Measurements from ENCODE around the gene ADAMTS1. TPM values are rescaled to one million over a fixed set of nuclear protein-coding genes. Genes with fewer than 3 reads are reported as not detected.

Gene ADAMTS1
- total and polyA plus RNA-seq, 2 experiments from 2014 or later: 110 to 136 TPM

DNA sequence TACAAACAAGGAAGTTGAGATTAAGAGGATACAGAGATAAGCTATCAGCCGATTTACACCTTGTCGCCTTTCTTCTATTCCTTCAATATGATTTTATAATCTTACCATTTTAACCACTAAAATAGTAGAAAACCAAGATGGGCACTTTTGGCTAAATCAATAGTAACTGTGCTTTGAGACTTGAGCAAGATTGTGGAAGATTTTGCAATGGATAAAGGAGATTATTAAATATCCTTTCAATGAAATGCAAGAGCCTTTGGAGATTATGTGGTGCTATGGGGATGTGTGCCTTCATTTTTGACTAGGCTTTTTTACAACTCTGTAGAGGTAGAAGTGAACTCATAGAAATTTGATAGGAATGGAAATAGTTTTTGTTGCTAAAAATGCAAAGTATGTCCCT lies 33.7 kb downstream of the ADAMTS1 start:
- TF ChIP-seq EZH2phosphoT487 (IDR thresholded peaks at IDR 0.05; ENCODE audit: low read depth, severe bottlenecking, unreplicated experiment) (no peak), EZH2 (IDR thresholded peaks at IDR 0.05; ENCODE audit: borderline replicate concordance) (no peak), CTCF (IDR thresholded peaks at IDR 0.05; ENCODE audit: poor library complexity) (no peak)
- H3K4me1 ChIP-seq (ENCODE audit: insufficient read depth): no peaks in the 10 kb centered on the region
- DNase-seq (ENCODE audit: low spot score): no peak
- peak overlapping the region; percentile 13 for H3K4me2 ChIP-seq
- H3K79me2 ChIP-seq: no peaks in the 10 kb centered on the region
- H3K27ac ChIP-seq: peak overlapping the region; percentile 12
- no peaks in the 10 kb centered on the region for H4K20me1 ChIP-seq (ENCODE audit: insufficient read depth, poor library complexity, severe bottlenecking)
- H3K36me3 ChIP-seq (replicated peaks; ENCODE audit: insufficient read depth, low read depth): no peaks in the 10 kb centered on the region
- WGBS (ENCODE audit: low lambda C conversion rate, missing lambda C conversion rate): 26% methylated on average over 2 of the region's 2 CpGs
- no peaks in the 10 kb centered on the region for H3K27me3 ChIP-seq
- H3K4me3 ChIP-seq: no peak overlapping the region
- no peaks in the 10 kb centered on the region for H3K9me2 ChIP-seq (replicated peaks; ENCODE audit: insufficient read depth)
- H2AFZ ChIP-seq: no peak overlapping the region
- no peaks in the 10 kb centered on the region for H3K9me3 ChIP-seq (ENCODE audit: low read depth)

DNA sequence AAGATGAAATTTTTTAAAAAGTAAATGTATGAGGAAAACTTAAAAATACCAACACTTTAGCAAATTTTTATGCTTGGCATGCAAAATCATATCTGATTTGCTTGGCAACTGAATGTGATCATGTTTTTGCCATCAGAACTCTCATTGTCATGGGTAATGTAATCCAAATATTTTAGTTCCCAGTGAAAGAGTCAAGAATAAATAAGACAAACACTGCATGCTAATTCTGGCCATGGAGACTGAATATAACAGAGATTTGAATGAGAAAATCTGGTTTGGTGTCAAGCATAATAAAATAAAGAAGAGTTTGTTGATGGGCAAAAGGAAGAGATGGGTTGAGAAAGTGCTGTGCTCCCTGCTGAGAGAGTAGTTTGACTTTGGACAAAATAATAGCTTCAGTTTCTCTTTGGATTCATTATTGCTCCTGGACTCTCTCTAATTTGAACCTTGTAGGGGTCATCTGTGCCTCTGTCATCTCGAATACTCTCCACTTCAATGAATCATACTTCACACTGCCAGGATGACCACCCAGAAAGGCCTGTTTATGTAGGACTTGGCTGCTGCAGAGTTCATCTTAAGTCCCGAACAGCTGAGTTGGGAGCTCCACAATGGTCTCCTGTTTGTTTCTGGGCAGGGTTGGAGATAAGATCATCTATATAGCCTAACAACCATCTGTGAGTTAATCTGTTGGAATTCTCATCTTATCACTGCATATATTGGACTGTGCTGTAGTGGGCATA lies 34.4 kb downstream of the ADAMTS1 start:
- Histone ChIP-seq H3K4me2 (peak overlapping the region; percentile 13), H3K4me1 (ENCODE audit: insufficient read depth) (no peaks in the 10 kb centered on the region), H3K36me3 (replicated peaks; ENCODE audit: insufficient read depth, low read depth) (no peaks in the 10 kb centered on the region), H3K79me2 (no peaks in the 10 kb centered on the region), H3K4me3 (no peak overlapping the region), H3K9me3 (ENCODE audit: low read depth) (no peaks in the 10 kb centered on the region), H2AFZ (no peak overlapping the region), H4K20me1 (ENCODE audit: insufficient read depth, poor library complexity, severe bottlenecking) (no peaks in the 10 kb centered on the region), H3K27ac (peak overlapping the region; percentile 12), H3K27me3 (no peaks in the 10 kb centered on the region), H3K9me2 (replicated peaks; ENCODE audit: insufficient read depth) (no peaks in the 10 kb centered on the region)
- no peak for DNase-seq (ENCODE audit: low spot score)
- WGBS (ENCODE audit: low lambda C conversion rate, missing lambda C conversion rate): 12% methylated on average over 2 of the region's 2 CpGs
- TF ChIP-seq CTCF (IDR thresholded peaks at IDR 0.05; ENCODE audit: poor library complexity) (no peak), EZH2 (IDR thresholded peaks at IDR 0.05; ENCODE audit: borderline replicate concordance) (no peak), EZH2phosphoT487 (IDR thresholded peaks at IDR 0.05; ENCODE audit: low read depth, severe bottlenecking, unreplicated experiment) (no peak)

DNA sequence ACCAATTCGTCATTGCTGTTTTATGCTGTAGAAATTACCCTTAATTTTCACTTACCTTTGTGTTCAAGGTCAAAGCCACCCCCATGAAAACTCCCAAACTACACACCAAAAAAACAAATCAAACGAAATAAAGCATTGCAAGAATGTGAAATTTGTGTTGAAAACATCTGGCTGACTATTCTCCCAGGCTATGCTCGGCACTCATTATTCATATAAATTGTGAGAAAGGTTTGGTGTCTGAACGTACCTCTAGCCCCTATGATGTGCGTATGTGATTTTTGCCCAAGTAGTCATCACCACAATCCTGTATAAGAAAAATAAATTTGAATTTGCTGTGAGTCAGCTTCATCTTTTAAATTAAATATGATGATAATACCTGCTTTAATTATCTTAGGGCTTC lies 34.9 kb downstream of the ADAMTS1 start:
- no peaks in the 10 kb centered on the region for H3K79me2 ChIP-seq
- H3K9me2 ChIP-seq (replicated peaks; ENCODE audit: insufficient read depth): no peaks in the 10 kb centered on the region
- no peak overlapping the region for H3K27ac ChIP-seq
- no peaks in the 10 kb centered on the region for H4K20me1 ChIP-seq (ENCODE audit: insufficient read depth, poor library complexity, severe bottlenecking)
- TF ChIP-seq EZH2 (IDR thresholded peaks at IDR 0.05; ENCODE audit: borderline replicate concordance): no peak
- no peak for TF ChIP-seq EZH2phosphoT487 (IDR thresholded peaks at IDR 0.05; ENCODE audit: low read depth, severe bottlenecking, unreplicated experiment)
- TF ChIP-seq CTCF (IDR thresholded peaks at IDR 0.05; ENCODE audit: poor library complexity): no peak
- no peak overlapping the region for H3K4me2 ChIP-seq
- H3K36me3 ChIP-seq (replicated peaks; ENCODE audit: insufficient read depth, low read depth): no peaks in the 10 kb centered on the region
- H3K9me3 ChIP-seq (ENCODE audit: low read depth): no peaks in the 10 kb centered on the region
- no peak overlapping the region for H3K4me3 ChIP-seq
- WGBS (ENCODE audit: low lambda C conversion rate, missing lambda C conversion rate): 70% methylated on average over 5 of the region's 5 CpGs
- no peaks in the 10 kb centered on the region for H3K4me1 ChIP-seq (ENCODE audit: insufficient read depth)
- H3K27me3 ChIP-seq: no peaks in the 10 kb centered on the region
- no peak for DNase-seq (ENCODE audit: low spot score)
- H2AFZ ChIP-seq: no peak overlapping the region
